ENCODE data around the gene KRTAP4-7.
"Not testable (repeated sequence)": the region's sequence is repeated elsewhere in the genome, so short reads cannot be mapped to it uniquely, and the experiment has no call there.

KRTAP4-7 gene

GRCh38 chr17:41065016-41065689, 18.8 kb upstream of the KRTAP4-7 start:
- not testable (repeated sequence) for DNase-seq (ENCODE audit: low read depth in 2 of 2)

- no peak for DNase-seq (ENCODE audit: low read depth in 2 of 2)
These were observed 17.9 kb upstream of the KRTAP4-7 start, which contains the start of gene KRTAP2-4 for GRCh38 chr17:41065829-41066624. KRTAP2-4 (minus strand) TSS chr17:41065879; CDS start chr17:41065845, 34 bp downstream.

- DNase-seq (ENCODE audit: low read depth in 2 of 2) = no peak
These were observed 16.7 kb upstream of the KRTAP4-7 start for GRCh38 chr17:41067281-41067680.

- no peak for DNase-seq (ENCODE audit: low read depth in 2 of 2)
These were observed 14.9 kb upstream of the KRTAP4-7 start for GRCh38 chr17:41069031-41069430.

- no peak for DNase-seq (ENCODE audit: low read depth in 2 of 2)
These were observed 12.2 kb upstream of the KRTAP4-7 start for GRCh38 chr17:41071606-41072360.

- no peak for DNase-seq (ENCODE audit: low read depth in 2 of 2)
These were observed 10.3 kb upstream of the KRTAP4-7 start for GRCh38 chr17:41073676-41074075.

GRCh38 chr17:41076788-41077187, 7.2 kb upstream of the KRTAP4-7 start:
- no peak for DNase-seq (ENCODE audit: low read depth in 2 of 2)

GRCh38 chr17:41082626-41083025, 1.3 kb upstream of the KRTAP4-7 start:
- DNase-seq (ENCODE audit: low read depth in 2 of 2) = no peak

GRCh38 chr17:41083427-41083826, 523 bp upstream of the KRTAP4-7 start:
- DNase-seq (ENCODE audit: low read depth in 2 of 2) = not testable (repeated sequence)

- DNase-seq (ENCODE audit: low read depth in 2 of 2) = not testable (repeated sequence)
These were observed 4.9 kb downstream of the KRTAP4-7 start for GRCh38 chr17:41088760-41089352.

- no peak for DNase-seq (ENCODE audit: low read depth in 2 of 2)
These were observed 12.1 kb downstream of the KRTAP4-7 start for GRCh38 chr17:41096055-41096454.

GRCh38 chr17:41098042-41098441, 14.1 kb downstream of the KRTAP4-7 start, which contains the start of gene KRTAP4-8:
KRTAP4-8 (minus strand) TSS chr17:41098142; CDS start chr17:41098084, 58 bp downstream.
- DNase-seq (ENCODE audit: low read depth in 2 of 2) = no peak

- no peak for DNase-seq (ENCODE audit: low read depth in 2 of 2)
These were observed 14.5 kb downstream of the KRTAP4-7 start for GRCh38 chr17:41098481-41098880.

- not testable (repeated sequence) for DNase-seq (ENCODE audit: low read depth in 2 of 2)
These were observed 15.9 kb downstream of the KRTAP4-7 start for GRCh38 chr17:41099682-41100480.

GRCh38 chr17:41101586-41102259, 17.8 kb downstream of the KRTAP4-7 start, which contains the start of gene KRTAP4-16:
KRTAP4-16 (minus strand) TSS chr17:41102209; CDS start chr17:41102209, 0 bp downstream.
- DNase-seq (ENCODE audit: low read depth in 2 of 2) = no peak

GRCh38 chr17:41103896-41104295, 19.9 kb downstream of the KRTAP4-7 start:
- DNase-seq (ENCODE audit: low read depth in 2 of 2) = no peak

GRCh38 chr17:41104386-41105038, 20.6 kb downstream of the KRTAP4-7 start:
- not testable (repeated sequence) for DNase-seq (ENCODE audit: low read depth in 2 of 2)

- not testable (repeated sequence) for DNase-seq (ENCODE audit: low read depth in 2 of 2)
These were observed 21.4 kb downstream of the KRTAP4-7 start, which contains the start of gene KRTAP4-9 for GRCh38 chr17:41105347-41105746. KRTAP4-9 (plus strand) TSS chr17:41105389; CDS start chr17:41105389, 0 bp downstream.

- DNase-seq (ENCODE audit: low read depth in 2 of 2) = no peak
These were observed 24.0 kb downstream of the KRTAP4-7 start for GRCh38 chr17:41107941-41108450.

Measured in stimulated activated CD4-positive, alpha-beta T cell treated with anti-CD3 and anti-CD28 coated beads, Interleukin-12 subunit alpha, Interleukin-12 subunit beta, amount 100 ng/mL, for 24 hours (primary cell).